ENCODE results near the gene MAD1L1. TPM values are rescaled to one million over a fixed set of nuclear protein-coding genes. Genes with fewer than 3 reads are reported as not detected.
"Not testable (repeated sequence)": the region's sequence is repeated elsewhere in the genome, so short reads cannot be mapped to it uniquely, and the experiment has no call there.

Gene MAD1L1
- total RNA-seq, 2 donors from 2014 or later: 81.3 to 115 TPM

- no peak for ATAC-seq
- H3K4me3 Mint-ChIP-seq: no peak overlapping the region
- no peak for DNase-seq
- no peaks in the 10 kb centered on the region for H3K27me3 Mint-ChIP-seq
- no peak overlapping the region for H3K27ac Mint-ChIP-seq
- no peaks in the 10 kb centered on the region for H3K4me1 Mint-ChIP-seq
- no peaks in the 10 kb centered on the region for H3K9me3 ChIP-seq (ENCODE audit: control insufficient read depth, low read length, poor library complexity, severe bottlenecking)
- H3K36me3 Mint-ChIP-seq (ENCODE audit: low read depth): no peaks in the 10 kb centered on the region
These were observed 37.3 kb upstream of the MAD1L1 start for GRCh38 chr7:2269991-2270460.

GRCh38 chr7:2269089-2269990, 36.6 kb upstream of the MAD1L1 start:
- not testable (repeated sequence) for H3K27ac Mint-ChIP-seq; H3K4me3 Mint-ChIP-seq; ATAC-seq; H3K36me3 Mint-ChIP-seq (ENCODE audit: low read depth); H3K27me3 Mint-ChIP-seq; H3K4me1 Mint-ChIP-seq; DNase-seq; H3K9me3 ChIP-seq (ENCODE audit: control insufficient read depth, low read length, poor library complexity, severe bottlenecking)

- H3K4me3 Mint-ChIP-seq: no peak overlapping the region
- no peak overlapping the region for H3K27ac Mint-ChIP-seq
- H3K36me3 Mint-ChIP-seq (ENCODE audit: low read depth): no peaks in the 10 kb centered on the region
- H3K27me3 Mint-ChIP-seq: no peaks in the 10 kb centered on the region
- H3K4me1 Mint-ChIP-seq: peaks cover 4% of the 10 kb centered on the region
- ATAC-seq (no peak), DNase-seq (no peak)
- H3K9me3 ChIP-seq (ENCODE audit: control insufficient read depth, low read length, poor library complexity, severe bottlenecking): no peaks in the 10 kb centered on the region
These were observed 34.2 kb upstream of the MAD1L1 start for GRCh38 chr7:2266911-2267310.

GRCh38 chr7:2264158-2264557, 31.4 kb upstream of the MAD1L1 start:
- H3K9me3 ChIP-seq (ENCODE audit: control insufficient read depth, low read length, poor library complexity, severe bottlenecking): no peaks in the 10 kb centered on the region
- Mint-ChIP-seq H3K4me1 (peaks cover 12% of the 10 kb centered on the region), H3K36me3 (ENCODE audit: low read depth) (no peaks in the 10 kb centered on the region), H3K4me3 (peak overlapping the region; percentile 25), H3K27me3 (no peaks in the 10 kb centered on the region), H3K27ac (no peak overlapping the region)
- DNase-seq (no peak), ATAC-seq (no peak)

GRCh38 chr7:2263176-2263575, 30.4 kb upstream of the MAD1L1 start:
- H3K27me3 Mint-ChIP-seq: no peaks in the 10 kb centered on the region
- no peaks in the 10 kb centered on the region for H3K9me3 ChIP-seq (ENCODE audit: control insufficient read depth, low read length, poor library complexity, severe bottlenecking)
- ATAC-seq (no peak), DNase-seq (no peak)
- H3K27ac Mint-ChIP-seq: no peak overlapping the region
- peaks cover 2% of the 10 kb centered on the region for H3K36me3 Mint-ChIP-seq (ENCODE audit: low read depth)
- peaks cover 12% of the 10 kb centered on the region for H3K4me1 Mint-ChIP-seq
- H3K4me3 Mint-ChIP-seq: no peak overlapping the region

GRCh38 chr7:2261611-2262010, 28.9 kb upstream of the MAD1L1 start:
- Mint-ChIP-seq H3K4me3 (peak overlapping the region; percentile 64), H3K36me3 (ENCODE audit: low read depth) (peaks cover 2% of the 10 kb centered on the region), H3K4me1 (peaks cover 12% of the 10 kb centered on the region), H3K27me3 (no peaks in the 10 kb centered on the region), H3K27ac (peak overlapping the region; percentile 39)
- ATAC-seq: peak; percentile 79
- DNase-seq: no peak
- H3K9me3 ChIP-seq (ENCODE audit: control insufficient read depth, low read length, poor library complexity, severe bottlenecking): no peaks in the 10 kb centered on the region

- DNase-seq: no peak
- ATAC-seq: no peak
- Mint-ChIP-seq H3K4me1 (peaks cover 12% of the 10 kb centered on the region), H3K4me3 (no peak overlapping the region), H3K27me3 (no peaks in the 10 kb centered on the region), H3K27ac (no peak overlapping the region), H3K36me3 (ENCODE audit: low read depth) (peaks cover 2% of the 10 kb centered on the region)
- H3K9me3 ChIP-seq (ENCODE audit: control insufficient read depth, low read length, poor library complexity, severe bottlenecking): no peaks in the 10 kb centered on the region
These were observed 28.1 kb upstream of the MAD1L1 start for GRCh38 chr7:2260820-2261219.

- H3K27me3 Mint-ChIP-seq: no peaks in the 10 kb centered on the region
- H3K4me1 Mint-ChIP-seq: peaks cover 16% of the 10 kb centered on the region
- H3K36me3 Mint-ChIP-seq (ENCODE audit: low read depth): peaks cover 2% of the 10 kb centered on the region
- no peak overlapping the region for H3K27ac Mint-ChIP-seq
- ATAC-seq: no peak
- no peak for DNase-seq
- H3K9me3 ChIP-seq (ENCODE audit: control insufficient read depth, low read length, poor library complexity, severe bottlenecking): no peaks in the 10 kb centered on the region
- H3K4me3 Mint-ChIP-seq: peak overlapping the region; percentile 58
These were observed 26.7 kb upstream of the MAD1L1 start for GRCh38 chr7:2259480-2259879.

- peaks cover 2% of the 10 kb centered on the region for H3K36me3 Mint-ChIP-seq (ENCODE audit: low read depth)
- DNase-seq: no peak
- H3K4me1 Mint-ChIP-seq: peaks cover 13% of the 10 kb centered on the region
- peak; percentile 52 for ATAC-seq
- no peaks in the 10 kb centered on the region for H3K9me3 ChIP-seq (ENCODE audit: control insufficient read depth, low read length, poor library complexity, severe bottlenecking)
- no peak overlapping the region for H3K27ac Mint-ChIP-seq
- H3K4me3 Mint-ChIP-seq: no peak overlapping the region
- no peaks in the 10 kb centered on the region for H3K27me3 Mint-ChIP-seq
These were observed 26.1 kb upstream of the MAD1L1 start for GRCh38 chr7:2258661-2259365.

- Mint-ChIP-seq H3K36me3 (ENCODE audit: low read depth) (peaks cover 2% of the 10 kb centered on the region), H3K27me3 (no peaks in the 10 kb centered on the region), H3K4me3 (no peak overlapping the region), H3K27ac (no peak overlapping the region), H3K4me1 (peaks cover 13% of the 10 kb centered on the region)
- H3K9me3 ChIP-seq (ENCODE audit: control insufficient read depth, low read length, poor library complexity, severe bottlenecking): no peaks in the 10 kb centered on the region
- DNase-seq: no peak
- ATAC-seq: no peak
These were observed 24.9 kb upstream of the MAD1L1 start for GRCh38 chr7:2257651-2258050.

GRCh38 chr7:2257046-2257551, 24.4 kb upstream of the MAD1L1 start:
- H3K9me3 ChIP-seq (ENCODE audit: control insufficient read depth, low read length, poor library complexity, severe bottlenecking): no peaks in the 10 kb centered on the region
- Mint-ChIP-seq H3K27ac (no peak overlapping the region), H3K36me3 (ENCODE audit: low read depth) (peaks cover 2% of the 10 kb centered on the region), H3K27me3 (no peaks in the 10 kb centered on the region), H3K4me3 (no peak overlapping the region), H3K4me1 (peaks cover 13% of the 10 kb centered on the region)
- DNase-seq: no peak
- ATAC-seq: no peak

- no peak for ATAC-seq
- H3K4me3 Mint-ChIP-seq: no peak overlapping the region
- no peak for DNase-seq
- H3K4me1 Mint-ChIP-seq: peaks cover 7% of the 10 kb centered on the region
- no peak overlapping the region for H3K27ac Mint-ChIP-seq
- H3K36me3 Mint-ChIP-seq (ENCODE audit: low read depth): peaks cover 2% of the 10 kb centered on the region
- no peaks in the 10 kb centered on the region for H3K9me3 ChIP-seq (ENCODE audit: control insufficient read depth, low read length, poor library complexity, severe bottlenecking)
- no peaks in the 10 kb centered on the region for H3K27me3 Mint-ChIP-seq
These were observed 23.7 kb upstream of the MAD1L1 start for GRCh38 chr7:2256306-2257045.

Data from T-helper 17 cell (primary cell).